Vagina (tissue), 2 donors: ENCODE results near the gene HPN.

Experiments used
- CTCF ChIP-seq, 3 experiments: fragments of 450-650 bp in 2 of 3; fragments of 200-600 bp in 1 of 3; sonication (generic) in 1 of 3; IDR thresholded peaks; one replicate each; pipeline ENCODE4 v1.5.1; 2017 to 2019; ENCODE audit warnings: antibody characterized with exemption in 3 of 3, mild to moderate bottlenecking in 2 of 3, moderate library complexity in 2 of 3
- POLR2A ChIP-seq, 2 donors: fragments of 450-650 bp; IDR thresholded peaks; one replicate each; pipeline ENCODE4 v1.6.1; 2017; ENCODE audit warnings: antibody characterized with exemption in 2 of 2, mild to moderate bottlenecking in 2 of 2, moderate library complexity in 2 of 2
- POLR2AphosphoS5 ChIP-seq, 2 donors: sonication (generic); formaldehyde crosslinking; IDR thresholded peaks; one replicate each; pipeline ENCODE4 v1.9.0; 2017; ENCODE audit warnings: antibody characterized with exemption in 2 of 2, mild to moderate bottlenecking in 2 of 2, low read depth in 1 of 2; ENCODE audit not compliant: insufficient read depth in 1 of 2

DNA sequence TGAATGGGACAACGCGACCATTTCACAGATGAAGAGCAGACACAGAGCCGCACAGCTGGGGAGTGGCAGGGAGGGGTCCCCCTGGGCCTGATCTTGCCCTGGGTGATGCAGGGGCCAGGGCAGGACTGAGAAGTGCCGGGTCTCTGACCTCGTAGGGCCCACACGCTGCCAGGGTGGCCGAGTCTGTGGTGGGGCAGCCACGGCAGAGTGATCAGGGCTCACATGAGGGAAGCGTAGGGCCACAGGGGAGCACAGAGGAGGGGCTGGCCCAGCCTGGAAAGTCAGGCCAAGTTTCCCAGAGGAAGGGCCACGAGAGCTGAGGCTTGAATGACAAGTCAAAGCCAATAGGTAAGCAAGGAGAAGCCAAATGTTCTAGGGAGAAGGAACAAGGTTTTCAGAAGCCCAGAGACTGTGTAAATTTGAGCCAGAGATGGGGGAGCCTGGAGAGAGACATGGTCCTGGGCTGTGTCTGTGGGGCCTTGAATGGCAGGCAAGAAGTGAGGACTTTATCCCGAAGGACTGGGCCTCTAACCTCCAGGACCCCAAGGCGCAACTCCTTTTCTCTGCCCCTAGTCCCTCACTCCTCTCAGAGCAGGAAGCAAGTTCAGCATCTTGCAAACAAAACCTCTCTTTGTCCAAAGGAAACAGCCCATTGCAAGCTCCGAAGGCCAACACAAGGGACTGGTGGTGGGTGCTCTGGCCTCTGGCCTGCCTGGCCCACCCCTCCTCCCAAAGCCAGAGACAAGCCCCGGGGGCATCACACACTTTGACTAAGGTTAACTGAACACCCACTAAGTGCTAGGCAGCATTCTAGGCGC lies 42.4 kb downstream of the HPN start:
- TF ChIP-seq CTCF (IDR thresholded peaks at IDR 0.05) (no peak), POLR2AphosphoS5 (IDR thresholded peaks at IDR 0.05; ENCODE audit: insufficient read depth in 1 of 2, low read depth in 1 of 2) (no peak), POLR2A (IDR thresholded peaks at IDR 0.05) (no peak)
